ENCODE data around the gene ALDOB. TPM values are rescaled to one million over a fixed set of nuclear protein-coding genes. Genes with fewer than 3 reads are reported as not detected.

The ALDOB gene
- polyA plus RNA-seq, 3 donors: 742 to 756 (median 745) TPM

DNA sequence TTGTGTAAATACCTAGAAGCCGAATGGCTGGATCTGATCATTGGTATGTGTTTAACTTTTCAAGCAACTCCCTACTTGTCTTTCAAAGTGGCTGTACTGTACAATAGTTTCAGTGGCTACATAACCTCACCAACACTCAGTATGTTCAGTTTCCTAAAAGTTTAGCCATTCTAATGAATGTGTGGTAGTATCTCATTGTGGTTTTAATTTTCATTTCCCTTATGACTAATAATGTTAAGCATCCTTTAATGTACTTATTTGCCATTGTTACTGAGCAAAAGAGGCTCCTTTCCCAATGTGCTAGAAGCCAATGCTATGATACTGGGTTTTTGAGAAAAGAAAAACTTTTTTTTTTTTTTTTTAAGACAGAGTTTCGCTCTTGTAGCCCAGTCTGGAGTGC is 27.8 kb upstream of the ALDOB start:
- DNase-seq: no peak

DNA sequence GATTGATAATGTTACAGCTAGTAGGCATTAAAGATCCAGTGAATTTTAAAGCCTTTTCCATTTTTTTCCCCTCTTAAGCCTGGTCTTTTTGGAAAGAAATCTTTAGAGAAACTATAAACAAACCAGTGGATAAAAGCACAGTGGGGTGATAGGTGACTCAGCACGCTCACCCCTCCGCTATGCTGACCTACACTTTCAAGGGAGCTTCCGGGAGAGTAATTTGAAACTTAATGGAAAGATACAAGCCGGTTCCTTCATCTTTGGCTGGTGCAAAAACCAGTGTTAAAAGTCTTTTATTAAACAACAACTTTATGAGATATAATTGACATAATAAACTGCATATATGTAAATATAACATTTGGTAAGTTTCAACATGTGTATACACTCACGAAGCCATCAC is 27.0 kb upstream of the ALDOB start:
- no peak for DNase-seq

DNA sequence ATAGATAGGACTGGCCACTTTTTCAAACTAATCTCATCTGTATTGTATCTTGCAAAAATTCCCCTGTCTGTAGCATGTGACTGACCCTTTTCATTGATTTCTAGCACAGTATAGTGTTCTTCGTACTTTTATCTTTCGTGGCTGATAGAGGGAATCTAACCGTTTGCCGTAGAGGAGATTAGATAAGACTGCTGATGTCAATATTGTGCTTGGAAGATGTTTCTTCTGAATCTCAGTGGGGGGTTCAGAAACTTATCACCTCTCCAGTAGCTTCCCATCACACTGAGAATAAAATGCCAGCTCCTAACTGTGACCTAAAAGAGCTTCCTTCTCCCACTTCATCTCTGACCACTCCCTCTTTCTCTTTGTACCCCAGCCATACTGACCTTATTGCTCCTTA is 25.4 kb upstream of the ALDOB start:
- DNase-seq: no peak

DNA sequence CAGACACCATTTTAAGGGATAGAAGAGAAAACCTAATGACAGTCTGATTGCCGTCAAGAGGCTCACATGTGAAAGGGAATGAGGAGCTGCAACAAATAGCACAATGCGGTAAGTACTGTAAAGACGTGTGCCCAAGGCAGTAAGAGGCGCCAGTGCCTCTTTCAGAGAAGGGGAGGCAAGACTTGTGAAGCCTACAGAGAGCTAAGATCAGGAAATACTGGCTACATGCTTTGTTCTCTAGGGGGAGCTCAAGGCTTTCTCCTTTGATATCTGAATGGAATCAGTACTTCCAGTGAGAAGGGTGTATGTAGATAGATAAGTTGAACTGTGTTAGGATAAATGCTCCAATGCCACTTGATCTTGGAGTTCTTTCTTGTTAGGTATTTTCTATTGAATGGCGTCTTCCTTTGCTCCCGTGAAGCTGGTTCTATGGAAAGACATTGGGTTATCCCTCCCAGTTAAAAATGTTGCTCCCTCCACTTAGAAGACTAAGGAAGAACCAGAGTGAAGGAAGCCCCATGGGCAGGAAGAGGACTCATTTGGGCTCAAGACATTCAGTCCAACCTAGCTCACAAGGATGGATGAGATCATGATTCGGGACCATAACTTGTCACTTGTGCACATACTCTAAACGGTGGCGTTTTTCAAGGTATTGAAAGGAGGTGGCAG is 23.5 kb upstream of the ALDOB start:
- peak; percentile 73 for DNase-seq

DNA sequence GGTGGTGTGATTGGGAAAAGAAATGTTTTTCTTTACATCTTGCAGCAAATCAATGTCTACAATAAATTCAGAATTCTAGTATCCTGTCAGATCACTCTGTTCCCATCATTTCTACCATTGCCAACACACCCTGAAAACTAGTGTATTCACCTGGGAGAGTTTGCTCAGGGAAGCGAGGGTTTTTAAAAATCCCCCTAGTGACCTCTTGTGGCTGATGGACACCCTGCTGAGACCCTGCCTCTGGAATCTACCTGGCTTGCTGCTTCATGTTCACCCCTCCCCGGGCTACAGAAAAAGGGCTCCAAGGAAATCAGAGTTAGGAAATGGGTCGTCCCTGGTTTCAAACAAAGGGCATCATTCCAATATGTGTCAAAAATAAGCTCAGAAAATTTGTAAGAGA is 21.4 kb upstream of the ALDOB start:
- DNase-seq: no peak

DNA sequence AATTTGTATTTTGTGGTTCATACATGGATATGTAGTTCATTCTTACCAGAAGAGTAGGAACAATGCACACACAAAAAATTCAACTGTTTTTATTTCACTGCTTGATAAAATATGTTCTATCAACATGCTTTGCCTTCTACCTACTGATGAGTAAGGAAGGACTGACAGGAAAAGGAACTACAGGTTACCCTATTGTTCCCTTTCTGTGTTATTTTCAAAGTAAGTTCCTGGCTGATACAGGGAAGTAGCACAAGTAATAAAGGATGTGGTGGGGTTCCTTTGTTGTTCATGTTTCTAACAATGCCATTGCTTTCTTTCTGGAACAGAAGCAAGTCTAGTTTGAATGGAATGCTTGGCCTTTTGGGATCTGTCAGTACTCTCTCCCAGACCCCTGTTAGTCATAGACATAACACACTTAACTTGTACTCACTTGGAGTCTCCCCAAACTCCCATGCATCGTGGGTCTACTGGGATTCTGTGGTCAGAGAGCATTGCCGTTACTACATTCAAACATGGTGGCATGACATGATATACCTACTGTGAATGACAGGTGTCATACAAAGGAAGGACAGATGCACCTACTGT is 20.2 kb upstream of the ALDOB start:
- DNase-seq: no peak

DNA sequence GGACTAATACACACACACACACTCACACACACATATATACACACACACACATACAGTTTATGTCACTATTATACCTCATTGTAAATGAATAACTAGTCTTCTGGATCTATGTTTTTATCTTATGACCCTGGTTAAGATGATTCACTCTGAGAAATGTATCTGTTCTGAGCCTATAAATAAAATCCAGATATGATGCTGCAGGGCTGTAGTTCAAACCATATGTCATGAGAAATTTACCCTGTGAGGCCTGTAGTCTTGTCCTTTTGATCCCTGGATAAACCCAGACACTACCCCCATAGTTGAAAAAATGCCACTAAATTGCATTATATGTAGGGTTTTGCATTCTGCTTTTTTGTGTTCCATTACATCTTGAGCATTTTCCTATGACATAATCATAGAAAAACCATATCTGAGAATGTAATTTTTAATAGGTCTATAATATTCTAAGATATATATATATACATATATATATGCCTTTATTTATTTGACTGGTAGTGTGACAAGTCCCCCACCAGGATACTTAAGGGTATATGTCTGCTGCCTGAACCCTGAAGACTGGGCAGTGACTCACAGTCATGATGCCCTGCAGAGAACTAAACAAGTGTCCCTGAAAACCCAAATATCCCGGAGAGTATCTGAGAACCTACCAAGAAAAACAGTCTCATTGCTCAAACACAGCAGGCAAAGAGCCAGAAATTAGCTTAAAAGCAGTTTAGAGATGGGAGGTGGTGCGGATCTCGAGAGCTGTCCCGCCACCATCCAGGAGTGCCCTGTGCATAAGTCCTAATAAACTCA is 18.4 kb upstream of the ALDOB start:
- DNase-seq: no peak

DNA sequence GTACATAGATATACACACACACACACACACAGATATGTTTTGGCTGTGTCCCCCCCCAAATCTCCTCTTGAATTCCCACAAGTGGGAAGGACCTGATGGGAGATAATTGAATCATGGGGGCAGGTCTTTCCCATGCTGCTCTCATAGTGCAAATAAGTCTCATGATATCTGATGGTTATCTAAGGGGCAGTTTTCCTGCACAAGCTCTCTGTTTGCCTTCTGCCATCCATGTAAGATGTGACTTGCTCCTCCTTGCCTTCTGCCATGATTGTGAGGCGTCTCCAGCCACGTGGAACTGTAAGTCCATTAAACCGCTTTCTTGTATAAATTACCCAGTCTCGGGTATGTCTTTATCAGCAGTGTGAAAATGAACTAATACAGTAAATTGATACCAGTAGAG is 15.9 kb upstream of the ALDOB start:
- DNase-seq: no peak

DNA sequence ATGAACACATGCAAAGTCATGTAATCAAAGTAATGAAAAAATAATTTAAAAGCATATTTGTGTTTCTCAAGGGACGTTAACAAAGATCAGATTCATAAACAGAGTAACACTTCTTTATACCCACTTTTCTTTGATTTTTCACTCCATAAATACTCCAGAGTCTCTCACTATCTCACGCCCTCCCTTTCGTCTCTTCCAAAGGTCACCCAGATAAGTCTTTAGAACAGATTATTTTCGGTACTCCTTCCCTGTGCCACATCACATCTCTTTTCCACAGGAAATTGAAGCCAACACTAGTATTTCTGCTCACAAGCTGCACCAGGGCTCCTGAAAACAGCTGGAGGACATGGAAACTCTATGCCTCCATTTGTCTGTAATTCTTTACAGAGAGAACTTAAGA is 15.4 kb upstream of the ALDOB start:
- DNase-seq: no peak

DNA sequence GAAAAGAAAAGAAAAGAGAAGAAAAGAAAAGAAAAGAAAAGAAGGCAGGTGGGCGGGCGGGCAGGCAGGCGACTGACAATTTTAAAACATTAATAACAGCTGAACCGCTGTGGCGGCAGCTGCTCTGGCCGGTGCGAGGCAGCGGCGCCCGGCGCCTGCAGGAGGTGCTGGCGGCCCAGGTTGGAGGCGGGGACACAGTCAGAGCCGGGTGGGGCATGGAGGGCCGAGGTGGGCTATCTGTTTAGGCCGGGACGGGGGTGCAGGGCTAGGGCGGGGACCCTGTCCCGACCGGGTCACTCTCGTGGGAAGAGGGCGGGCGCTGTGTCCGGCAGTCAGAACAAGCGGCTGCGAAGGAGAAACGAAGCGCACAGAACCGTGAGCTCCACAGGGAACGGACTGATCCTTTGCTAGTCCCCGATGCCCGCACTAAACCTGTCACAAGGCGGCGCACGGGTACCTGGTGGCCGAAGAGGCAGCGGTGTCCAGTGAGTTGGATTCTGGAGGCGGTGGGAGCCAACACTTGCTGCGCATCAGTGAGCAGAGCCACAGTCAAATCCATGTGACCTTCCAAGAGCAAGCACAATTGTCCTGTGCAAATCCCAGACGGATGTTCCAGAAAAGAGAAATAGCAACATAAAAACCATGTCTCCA is 13.6 kb upstream of the ALDOB start:
- DNase-seq: peak; percentile 60

DNA sequence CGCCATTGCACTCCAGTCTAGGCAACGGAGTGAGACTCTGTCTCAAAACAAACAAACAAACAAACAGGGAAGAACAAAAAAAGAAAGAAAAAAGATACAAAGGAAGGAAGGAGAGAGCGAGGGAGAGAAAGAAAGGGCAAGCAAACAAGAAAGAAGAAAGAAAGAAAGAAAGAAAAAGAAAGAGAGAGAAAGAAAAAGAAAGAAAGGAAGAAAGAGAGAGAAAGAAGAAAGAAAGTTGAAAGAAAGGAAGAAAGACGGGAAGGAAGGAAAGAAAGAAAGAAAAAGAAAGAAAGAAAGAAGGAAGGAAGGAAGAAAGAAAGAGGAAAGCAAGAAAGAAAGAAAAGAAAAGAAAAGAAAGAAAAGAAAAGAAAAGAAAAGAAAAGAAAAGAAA is 13.1 kb upstream of the ALDOB start:
- DNase-seq: no peak

DNA sequence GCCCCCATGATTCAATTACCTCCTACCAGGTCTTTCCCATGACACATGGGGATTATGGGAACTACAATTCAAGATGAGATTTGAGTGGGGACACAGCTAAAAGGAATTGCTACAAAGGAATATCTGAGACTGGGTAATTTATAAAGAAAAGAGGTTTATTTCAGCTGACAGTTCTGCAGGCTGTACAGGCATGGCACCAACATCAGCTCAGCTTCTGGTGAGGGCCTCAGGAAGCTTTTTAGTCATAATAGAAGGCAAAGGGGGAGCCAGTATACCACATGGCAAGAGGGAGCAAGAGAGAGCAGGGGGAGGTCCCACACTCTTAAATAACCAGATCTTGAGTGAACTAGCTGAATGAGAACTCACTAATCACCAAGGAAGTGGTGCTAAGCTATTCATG is 11.2 kb upstream of the ALDOB start:
- DNase-seq: no peak

DNA sequence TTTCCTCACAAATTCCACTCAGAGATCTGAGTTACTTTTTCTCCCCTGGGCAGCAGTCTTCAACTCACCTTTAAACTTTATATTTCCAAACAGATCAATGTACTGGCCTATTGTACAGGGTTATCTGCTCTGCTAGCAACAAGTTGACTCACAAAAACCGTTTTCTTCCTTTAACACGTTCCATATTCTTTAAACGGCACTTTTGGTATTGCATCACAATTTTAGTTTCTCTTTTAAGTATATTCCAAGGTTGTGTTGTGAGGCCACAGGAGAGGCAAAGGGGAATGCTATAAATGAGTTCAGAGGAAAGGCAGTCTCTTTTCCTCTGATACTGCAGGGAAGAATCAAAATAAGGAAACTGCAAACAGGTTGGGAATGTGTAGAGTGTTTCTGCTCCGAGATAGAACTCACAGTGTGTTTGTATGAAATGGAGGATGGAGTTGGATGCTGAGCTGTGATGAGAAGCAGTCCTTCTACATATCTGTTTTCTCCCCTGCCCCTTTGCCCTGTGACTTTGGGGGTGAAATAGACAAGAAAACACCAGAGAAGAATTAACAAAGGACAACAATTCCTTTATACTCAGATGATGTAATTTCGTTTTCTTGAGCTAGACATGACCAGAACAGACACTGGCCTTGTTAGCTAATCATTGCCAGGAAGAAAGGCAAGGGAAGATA is 9.9 kb upstream of the ALDOB start:
- DNase-seq: no peak

DNA sequence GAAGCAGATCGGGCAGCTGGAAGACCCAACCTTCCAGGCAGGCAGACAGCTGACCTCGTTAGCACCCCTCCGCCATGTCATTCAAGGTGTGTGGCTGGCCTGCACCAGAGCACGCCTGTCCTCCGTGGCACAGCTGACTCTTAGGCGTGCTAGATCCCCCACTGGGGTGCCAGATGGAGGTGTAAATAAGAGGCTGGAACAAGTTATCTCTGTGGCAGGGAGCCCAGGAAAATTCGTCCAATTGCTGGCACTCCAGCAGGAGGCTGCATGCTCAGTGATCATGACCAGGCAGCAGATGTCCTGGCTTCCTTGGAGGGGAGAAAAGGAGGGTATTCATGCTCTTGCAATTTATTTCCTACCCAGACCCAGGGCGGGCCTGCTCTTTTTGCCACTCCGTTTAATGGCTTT is 7.8 kb upstream of the ALDOB start:
- no peak for DNase-seq

DNA sequence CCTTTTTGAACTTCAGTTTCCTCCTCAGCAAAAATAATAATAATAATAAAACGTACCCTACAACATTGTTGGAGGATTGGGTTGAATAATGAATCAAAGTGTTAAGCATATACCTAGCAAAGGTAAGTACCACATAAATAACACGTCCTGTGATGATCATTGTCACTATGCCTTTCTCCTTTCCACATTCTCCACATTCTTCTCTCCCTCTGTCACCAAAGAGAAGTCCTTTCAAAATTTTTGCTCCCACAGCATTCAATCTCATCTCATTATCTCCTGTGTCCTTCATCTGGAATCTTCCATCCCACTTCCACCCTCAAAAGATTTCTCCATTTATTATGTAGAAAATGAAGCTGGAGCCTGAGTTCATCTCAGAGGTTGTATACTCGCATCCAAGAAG is 7.2 kb upstream of the ALDOB start:
- DNase-seq: no peak

DNA sequence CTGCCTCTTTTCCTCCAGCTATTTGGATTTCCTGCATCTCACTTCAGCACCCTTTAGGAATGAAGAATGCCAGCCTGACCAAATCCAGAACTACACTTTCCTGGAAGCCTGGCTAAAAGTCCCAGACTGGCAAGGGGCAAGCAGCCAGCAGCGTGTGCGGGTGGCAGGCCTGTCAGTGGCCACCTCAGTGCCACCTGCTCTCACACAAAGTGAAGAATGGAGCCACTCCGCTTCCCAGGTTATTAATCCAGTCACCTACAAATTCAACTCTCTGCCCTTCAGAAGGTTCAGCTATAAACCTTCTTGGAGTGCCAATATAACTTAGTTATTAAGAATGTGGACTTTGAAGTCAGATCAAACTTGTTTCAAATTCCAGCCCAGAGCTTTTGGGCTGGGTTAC is 6.7 kb upstream of the ALDOB start:
- no peak for DNase-seq

DNA sequence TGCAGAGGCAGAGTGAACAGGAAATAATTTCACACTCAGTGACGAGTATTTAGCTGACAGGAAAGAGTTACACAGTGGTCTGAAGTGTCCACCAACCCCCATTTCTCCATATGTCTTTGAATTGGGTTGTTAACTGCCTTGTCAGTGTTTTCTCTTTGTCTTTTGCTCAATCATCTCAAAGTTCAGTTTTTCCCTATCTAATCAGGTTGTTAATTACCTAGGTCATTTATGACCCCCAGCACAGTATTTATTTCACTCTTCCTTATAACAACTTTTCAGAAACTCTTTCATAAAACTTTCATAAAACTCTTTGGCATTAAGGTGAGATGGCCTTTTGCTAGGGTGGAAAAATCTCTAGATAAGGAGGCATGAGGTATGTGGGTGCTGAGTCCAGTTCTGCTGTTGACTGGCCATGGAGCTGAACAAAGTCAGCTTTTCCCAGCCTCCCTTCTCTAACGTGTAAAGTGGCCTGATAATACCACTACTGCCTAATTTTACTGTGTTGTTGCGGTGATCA is 5.2 kb upstream of the ALDOB start:
- no peak for DNase-seq

DNA sequence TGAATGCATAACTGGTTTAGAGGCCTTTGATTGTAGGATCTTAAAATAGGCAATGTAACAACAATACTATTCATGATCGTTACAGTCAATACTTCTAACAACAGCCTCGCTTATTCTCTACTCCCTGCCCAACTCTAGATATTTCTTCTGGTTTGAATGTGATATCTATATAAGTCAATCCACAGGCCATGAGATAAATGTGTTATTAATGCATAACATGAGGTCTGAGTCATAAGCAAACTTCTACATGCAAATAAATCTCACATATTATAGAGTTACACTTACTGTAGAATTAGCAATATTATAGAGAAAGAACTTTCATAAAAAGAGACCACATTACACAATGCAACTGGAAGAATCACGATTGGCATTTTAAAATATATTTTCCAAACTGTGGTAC is 2.9 kb upstream of the ALDOB start:
- no peak for DNase-seq

DNA sequence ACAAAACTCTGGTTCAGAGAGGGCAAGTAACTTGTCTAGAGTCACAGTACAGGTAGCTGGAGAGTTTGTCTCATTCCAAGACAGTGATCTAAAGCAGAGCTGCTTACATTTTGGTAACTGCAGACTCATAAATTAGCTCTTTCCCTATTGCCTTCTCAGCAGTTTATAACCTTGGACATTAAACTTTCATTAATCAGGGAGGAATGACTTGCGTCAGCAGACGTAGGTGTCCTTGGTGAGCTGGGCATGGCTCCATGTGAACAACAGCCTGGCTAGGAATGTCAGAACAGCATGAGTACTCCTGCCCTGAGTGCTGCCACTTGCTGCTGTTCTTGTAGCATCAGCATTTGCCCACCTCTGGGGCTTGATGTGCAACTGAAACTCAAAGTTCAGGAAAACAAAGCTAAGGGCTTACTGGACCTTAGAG is 2.2 kb upstream of the ALDOB start:
- DNase-seq: no peak

DNA sequence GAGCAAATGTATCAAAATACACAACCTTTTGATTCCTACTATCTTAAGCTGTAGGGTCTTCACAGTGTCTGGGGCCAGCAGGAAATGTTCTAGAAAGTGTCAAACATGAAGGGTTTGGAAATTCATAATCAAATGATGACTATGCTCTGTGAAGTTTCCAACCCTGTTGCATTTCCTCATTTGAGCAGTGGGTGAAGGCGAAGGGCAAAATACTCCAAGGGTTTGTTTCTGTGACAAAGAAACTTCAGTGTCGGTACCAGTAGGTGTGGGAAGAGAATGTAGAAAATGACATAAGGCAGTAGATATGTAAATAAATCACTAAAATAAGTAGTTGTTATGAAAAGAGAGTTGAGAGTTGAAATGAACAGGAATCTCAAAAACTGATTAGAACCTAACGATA is 576 bp downstream of the ALDOB start:
- DNase-seq: no peak

DNA sequence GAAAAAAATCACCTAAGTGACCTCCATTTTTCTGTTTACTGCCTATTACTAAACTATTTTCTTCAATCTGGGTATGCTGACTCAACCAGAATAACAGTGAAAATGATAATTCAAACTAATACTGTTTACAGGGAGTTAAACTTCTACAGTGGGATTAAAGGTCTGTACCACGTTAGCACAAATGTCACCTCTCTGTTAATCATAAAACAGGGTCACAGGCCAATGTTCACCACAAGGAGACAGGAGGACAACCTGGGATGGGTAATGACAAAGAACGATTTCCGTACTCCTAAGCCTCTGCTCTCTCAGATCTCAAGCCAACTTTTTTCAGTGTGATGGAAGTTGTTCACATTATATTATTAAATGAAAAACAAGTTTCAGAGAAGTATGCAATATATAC is 2.3 kb downstream of the ALDOB start:
- DNase-seq: no peak

DNA sequence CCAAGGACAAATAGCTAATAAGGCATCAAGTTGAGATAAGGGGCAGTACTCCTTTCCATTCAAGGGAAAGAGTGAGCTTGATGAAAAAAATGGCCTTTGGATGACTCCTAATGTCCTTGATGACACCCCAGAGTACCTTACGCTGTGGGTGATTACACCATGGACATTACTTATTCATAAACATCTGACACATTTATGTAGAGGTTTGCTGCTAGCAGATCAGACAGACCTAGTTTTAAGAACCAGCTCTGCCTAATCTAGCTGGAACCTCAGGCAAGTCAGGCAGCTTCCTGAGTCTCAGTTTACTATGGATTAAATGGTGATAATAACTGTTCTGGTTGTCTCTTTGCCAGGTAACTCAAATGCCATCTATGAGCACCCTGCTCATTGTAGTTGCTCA is 2.8 kb downstream of the ALDOB start:
- DNase-seq: no peak
